Spleen (tissue), 7 donors: ENCODE data around the gene NRDC.

Experiments used
- CTCF ChIP-seq, 11 experiments: fragments of 200-600 bp in 7 of 11; fragments of 450-650 bp in 4 of 11; sonication (generic) in 4 of 11; IDR thresholded peaks in 8 of 11; conservative IDR thresholded peaks in 3 of 11; 1 replicate in 7 of 11; 2 replicates in 4 of 11; pipeline versions ENCODE4 v1.4.0 to v1.8.0; 2016 to 2021; ENCODE audit warnings: antibody characterized with exemption in 11 of 11, inconsistent platforms in 4 of 11, mild to moderate bottlenecking in 1 of 11
- POLR2A ChIP-seq, 3 donors: fragments of 450-650 bp; IDR thresholded peaks; one replicate each; pipeline ENCODE4 v1.5.1; 2017; ENCODE audit warnings: antibody characterized with exemption in 3 of 3, mild to moderate bottlenecking in 1 of 3
- POLR2AphosphoS5 ChIP-seq, 3 donors: sonication (generic); formaldehyde crosslinking; IDR thresholded peaks; one replicate each; pipeline ENCODE4 v1.5.1; 2017; ENCODE audit warnings: antibody characterized with exemption in 3 of 3
- donor health status: DM: no; HTN: no; CAD: no; lungs with moderate emphysema.
- donor health status: DM: no; HTN: no; CAD: no.
- donor health status: DM: no; HTN: no; CAD: no.

GRCh38 chr1:51745304-51745570 lies 133.3 kb downstream of the NRDC start:
- TF ChIP-seq CTCF (IDR thresholded peaks at IDR 0.05 in 8 of 11, conservative IDR thresholded peaks at IDR 0.05 in 3 of 11): no peak
- TF ChIP-seq POLR2AphosphoS5 (IDR thresholded peaks at IDR 0.05): no peak
- TF ChIP-seq POLR2A (IDR thresholded peaks at IDR 0.05): no peak
